GM21360 (cell line): ENCODE measurements around the gene GMEB2.
"Not testable (repeated sequence)": the region's sequence is repeated elsewhere in the genome, so short reads cannot be mapped to it uniquely, and the experiment has no call there.

Experiments used
- ATAC-seq: cut with Tn5 transposase; IDR thresholded peaks from one replicate; pipeline ENCODE4 v1.9.1; 2021; ENCODE audit warnings: mild to moderate bottlenecking, moderate library complexity; ENCODE audit not compliant: unreplicated experiment

Gene GMEB2

DNA sequence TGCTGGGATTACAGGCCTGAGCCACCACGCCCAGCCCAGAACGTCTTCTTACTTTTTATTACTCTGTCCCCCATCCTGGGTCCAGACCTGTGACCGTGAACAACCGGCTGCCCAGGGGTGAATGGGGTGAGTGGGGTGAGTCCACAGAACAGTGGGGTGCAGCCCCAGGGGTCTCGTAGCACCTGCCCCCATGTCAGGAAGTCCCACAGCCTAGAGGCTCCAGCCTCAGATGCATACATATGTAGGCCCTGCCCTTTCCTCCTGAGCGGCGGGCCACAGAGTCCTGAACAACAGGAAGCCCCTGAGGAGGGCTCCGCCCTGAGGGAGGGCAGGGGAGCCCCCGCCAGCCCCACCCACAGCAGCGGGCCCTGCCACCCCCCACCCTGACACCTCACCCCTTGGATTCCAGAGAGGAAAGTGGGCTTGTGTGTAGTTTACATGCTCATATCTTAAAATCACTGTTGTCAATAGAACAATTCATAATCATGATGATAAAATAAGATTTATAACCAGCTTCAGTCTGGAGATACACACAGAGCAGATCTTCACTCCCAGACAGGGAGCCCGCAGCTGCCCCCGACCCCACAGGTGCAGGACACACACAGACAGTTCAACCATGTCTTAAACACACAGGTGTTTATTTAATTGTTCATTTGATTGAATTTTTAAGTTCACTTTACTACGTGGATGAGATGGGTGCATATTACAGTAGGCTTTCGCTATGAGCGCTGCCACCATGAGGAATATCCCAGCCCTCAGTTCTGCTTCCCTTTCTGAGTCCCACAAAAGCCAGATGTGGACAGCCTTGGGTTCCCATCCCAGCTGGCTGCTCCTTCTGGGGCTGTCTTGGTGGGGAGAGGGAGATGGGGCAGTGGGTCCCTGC, 12.4 kb upstream of the GMEB2 start:
- no peak for ATAC-seq

DNA sequence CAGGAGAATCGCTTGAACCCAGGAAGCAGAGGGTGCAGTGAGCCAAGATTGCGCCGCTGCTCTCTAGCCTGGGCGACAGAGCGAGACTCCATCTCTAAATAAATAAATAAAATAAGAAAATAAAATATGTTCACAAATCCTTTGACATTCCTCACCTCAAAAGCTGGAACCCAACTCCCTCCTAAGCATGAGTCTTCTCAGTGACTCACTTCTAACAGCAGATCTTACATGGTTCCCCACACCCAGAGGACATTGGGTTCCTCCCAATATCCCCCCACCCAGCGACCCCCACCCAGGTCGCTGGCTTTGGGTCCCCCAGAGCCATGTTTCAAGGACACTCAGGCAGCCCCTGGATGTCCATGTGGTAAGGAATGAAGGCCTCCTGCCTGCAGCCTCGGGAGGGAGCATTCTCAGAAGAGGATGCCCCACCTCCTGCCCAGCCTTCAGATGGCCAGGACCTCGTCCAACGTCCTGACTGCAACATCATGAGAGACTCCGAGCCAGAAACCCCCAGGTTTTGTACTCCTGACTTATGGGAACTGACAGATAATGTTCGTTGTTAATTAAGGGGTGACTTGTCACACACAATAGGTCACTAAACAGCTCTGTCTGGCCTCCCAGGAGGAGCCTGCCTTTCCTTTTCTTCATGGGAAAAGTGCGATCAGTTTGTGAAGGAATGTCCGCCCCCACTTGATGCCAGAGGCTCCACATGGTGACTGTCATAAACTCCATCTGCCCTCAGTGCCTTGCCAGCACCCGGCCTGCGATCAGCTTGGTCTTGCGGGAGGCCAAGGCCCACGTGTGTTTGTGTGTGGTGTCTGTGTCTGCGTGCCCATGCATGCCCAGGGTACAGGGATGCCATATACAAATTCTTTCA, 10.1 kb upstream of the GMEB2 start:
- ATAC-seq = no peak

GRCh38 chr20:63635431-63636141, 8.7 kb upstream of the GMEB2 start:
- ATAC-seq = no peak

DNA sequence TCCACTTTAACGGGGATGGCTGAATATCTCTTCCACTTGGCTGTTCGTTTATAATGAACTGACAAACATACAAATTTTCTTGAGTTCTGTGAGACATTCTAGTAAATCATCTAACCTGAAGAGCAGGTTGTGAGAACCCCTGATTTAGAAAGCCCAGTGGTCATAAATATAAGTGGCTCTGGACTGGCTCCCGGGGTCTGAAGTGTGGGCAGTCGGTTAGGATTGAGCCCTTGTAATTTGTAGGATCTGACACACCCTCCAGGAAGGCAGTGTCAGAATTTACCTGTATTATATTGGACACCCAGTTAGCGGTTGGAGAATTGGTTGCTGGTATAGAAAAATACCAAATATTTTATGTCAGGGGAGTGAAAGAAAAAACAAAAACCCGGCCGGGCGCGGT, 6.8 kb upstream of the GMEB2 start:
- ATAC-seq = no peak

DNA sequence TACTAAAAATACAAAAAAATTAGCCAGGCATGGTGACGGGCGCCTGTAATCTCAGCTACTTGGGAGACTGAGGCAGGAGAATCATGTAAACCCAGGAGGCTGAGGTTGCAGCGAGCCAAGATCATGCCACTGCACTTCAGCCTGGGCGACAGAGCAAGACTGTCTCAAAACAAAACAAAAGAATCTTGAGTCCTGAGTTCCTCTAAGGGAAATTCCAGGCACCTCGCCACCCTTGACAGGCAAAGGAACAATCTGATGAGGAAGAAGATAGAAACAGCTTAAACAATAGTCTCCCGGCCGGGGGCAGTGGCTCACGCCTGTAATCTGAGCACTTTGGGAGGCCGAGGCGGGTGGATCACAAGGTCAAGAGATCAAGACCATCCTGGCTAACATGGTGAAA, 4.5 kb upstream of the GMEB2 start:
- not testable (repeated sequence) for ATAC-seq

- not testable (repeated sequence) for ATAC-seq
Observed at GRCh38 chr20:63630956-63631355, 4.1 kb upstream of the GMEB2 start.

- no peak for ATAC-seq
Observed at GRCh38 chr20:63628246-63628975, 1.5 kb upstream of the GMEB2 start.

DNA sequence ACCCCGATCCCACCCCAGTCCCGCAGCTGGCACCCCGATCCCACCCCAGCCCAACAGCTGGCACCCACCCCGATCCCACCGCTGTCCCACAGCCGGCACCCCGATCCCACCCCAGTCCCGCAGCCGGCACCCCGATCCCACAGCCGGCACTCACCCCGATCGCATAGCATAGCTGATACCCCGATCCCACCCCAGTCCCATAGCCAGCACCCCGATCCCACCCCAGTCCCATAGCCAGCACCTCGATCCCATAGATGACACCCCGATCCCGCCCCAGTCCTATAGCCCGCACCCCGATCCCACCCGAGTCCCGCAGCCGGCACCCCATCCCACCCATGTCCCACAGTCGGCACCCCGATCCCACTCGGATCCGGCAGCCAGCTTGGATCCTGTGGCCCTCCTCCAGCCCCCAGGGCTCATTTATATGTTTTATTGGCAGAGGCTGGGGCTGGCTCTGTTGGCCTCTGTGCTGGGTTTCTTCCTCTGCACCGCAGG, 897 bp upstream of the GMEB2 start:
- ATAC-seq = no peak

DNA sequence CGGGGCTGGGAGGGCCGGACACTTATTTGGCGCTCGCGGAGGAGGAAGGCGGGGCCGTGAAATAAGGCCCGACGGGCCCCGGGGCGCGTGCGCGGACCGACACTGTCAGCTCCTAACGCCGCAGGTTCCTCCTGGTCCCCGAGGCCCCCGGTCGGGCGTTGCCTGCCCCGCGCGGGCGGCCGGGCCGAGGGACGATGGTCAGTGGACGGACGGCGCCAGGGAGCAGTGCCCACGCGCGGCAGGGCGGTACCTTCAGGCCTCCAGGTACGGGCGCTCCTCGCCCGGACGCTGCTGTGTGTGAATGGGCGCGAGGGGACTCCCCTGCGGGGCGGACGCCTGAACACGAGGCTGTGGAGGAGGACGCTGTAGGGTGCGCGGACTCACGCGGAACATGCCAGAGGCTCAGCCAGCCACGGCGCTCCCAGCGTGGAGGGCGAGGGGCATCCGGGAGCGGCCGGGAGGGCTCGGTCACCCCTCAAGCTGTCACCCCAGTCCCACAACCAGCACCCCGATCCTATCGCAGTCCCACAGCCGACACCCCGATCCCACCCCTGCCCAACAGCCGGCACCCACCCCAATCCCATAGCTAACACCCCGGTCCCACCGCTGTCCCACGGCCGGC, 339 bp upstream of the GMEB2 start:
- ATAC-seq = peak; percentile 56

GRCh38 chr20:63625771-63626423, 1.0 kb downstream of the GMEB2 start:
- ATAC-seq = no peak

DNA sequence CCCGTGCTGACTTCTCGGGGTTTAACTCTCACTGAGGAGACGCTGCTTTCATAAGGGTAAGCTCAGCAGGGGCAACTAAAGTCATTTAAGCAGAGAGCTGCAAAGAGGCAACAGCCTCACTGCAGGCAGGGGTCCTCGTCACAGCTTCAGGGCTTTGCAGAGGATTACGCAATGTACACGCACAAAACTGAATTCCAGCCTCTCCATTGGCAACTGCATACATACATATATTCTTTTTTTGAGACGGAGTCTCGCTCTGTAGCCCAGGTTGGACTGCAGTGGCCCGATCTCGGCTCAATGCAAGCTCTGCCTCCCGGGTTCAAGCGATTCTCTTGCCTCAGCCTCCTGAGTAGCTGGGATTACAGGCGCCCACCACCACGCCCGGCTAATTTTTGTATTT, 2.4 kb downstream of the GMEB2 start:
- no peak for ATAC-seq

GRCh38 chr20:63622732-63623131, 4.2 kb downstream of the GMEB2 start:
- no peak for ATAC-seq

DNA sequence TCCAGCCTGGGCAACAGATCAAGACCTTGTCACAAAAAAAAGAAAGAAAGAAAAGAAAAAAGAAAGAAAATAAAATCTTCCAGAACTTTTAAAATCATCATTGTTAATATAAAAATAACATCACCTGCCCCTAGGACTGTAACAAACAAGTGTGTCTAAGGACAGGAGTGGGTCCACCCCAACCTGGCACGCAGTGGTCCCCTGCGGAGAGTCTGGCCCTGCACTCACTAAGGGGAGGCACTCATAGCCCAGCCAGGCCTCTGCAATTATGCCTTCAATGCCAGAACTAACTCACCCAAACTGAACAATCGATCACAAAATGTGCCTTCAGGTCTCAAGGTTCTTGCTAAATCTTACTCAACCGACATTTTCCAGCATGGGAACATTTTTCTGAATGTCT, 4.8 kb downstream of the GMEB2 start:
- no peak for ATAC-seq

GRCh38 chr20:63620991-63621390, 5.9 kb downstream of the GMEB2 start:
- no peak for ATAC-seq

- ATAC-seq = no peak
Observed at GRCh38 chr20:63619505-63619904, 7.4 kb downstream of the GMEB2 start.

DNA sequence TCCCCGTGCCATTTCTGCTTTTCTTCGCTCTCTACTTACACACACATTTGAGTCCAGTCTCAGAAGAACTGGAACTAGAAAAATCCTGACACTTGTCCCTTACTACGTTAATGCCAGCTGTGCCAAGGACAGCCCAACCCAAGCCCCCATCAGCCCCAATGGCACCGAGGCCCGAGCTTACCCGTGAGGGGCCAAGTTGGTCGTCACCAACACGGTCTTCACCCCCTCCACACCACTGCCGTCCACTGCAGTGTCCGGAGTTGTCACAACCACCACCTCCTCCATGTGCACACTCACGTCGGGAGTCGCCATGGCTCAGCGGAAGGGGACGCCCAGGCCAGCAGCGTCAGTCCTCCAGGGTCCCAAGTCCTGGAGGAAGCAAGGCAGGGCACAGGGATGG, 7.8 kb downstream of the GMEB2 start:
- no peak for ATAC-seq

DNA sequence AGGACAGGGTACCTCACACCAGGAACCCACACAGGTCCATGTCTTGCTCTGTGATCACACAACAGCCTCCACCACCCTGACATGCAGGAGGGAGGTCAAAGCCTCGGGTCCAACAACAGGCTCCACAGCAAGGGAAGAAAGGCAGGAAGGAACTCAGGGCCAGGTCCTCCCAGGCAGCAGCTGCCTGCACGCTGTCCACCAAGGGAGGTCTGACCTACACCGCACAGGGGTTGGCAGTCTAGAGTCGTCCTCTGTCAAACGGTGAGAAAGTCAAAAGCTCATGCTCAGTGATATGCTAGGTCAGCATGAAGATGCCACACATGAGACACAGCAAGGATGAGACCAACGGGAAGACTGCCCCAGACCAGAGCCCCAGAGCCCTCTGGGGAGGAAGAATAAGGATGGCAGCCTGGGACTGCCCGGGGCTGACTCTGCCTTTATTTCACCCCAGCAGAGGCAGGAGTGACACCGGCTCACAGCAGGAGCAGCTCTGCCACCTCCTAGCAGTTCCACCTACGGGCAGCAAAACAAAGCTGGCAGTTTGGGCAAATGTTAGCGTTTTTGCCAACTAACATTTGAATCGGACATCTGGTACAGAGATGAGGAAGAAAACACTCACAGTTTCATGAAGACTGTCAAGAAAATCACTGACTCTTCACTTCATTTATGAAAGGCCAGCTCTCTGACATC, 8.5 kb downstream of the GMEB2 start:
- ATAC-seq = no peak

DNA sequence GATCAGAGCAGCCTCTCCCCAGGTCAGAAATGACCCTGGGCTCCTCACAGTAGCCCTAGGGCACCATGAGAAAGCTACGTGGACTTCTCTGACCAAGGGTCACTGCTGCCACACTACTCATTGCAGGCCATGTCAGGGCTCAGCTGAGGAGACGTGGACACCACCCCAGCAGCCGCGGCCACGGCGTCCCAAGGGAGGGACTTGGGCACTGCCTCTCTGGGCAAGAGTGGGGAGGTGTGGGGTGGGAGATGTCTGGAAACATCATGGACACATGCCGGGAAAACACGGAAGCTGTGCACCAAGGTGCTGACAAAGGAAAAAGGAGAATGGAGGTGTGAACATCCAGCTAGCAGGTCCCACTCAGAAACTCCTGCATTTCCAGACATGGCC, 9.0 kb downstream of the GMEB2 start:
- ATAC-seq = no peak
